Activated naive CD4-positive, alpha-beta T cell treated with anti-CD3 and anti-CD28 coated beads for 36 hours (primary cell): ENCODE measurements around the gene ITPR2. TPM values are rescaled to one million over a fixed set of nuclear protein-coding genes. Genes with fewer than 3 reads are reported as not detected.

Experiments used
- CTCF ChIA-PET: fragments of 350-600 bp; sonication (Branson Sonifier 250); formaldehyde crosslinking; loops from one replicate; lab custom pipeline; 2021; ENCODE audit warnings: antibody characterized with exemption; lab: Charles Lee
- DNase-seq: peaks from one replicate; pipeline ENCODE4 v3.0.0-alpha.2; 2020
- H3K27ac Mint-ChIP-seq: one replicate; pipeline ENCODE4 v1.8.0; 2021; ENCODE audit warnings: mild to moderate bottlenecking, mixed read lengths
- H3K27me3 Mint-ChIP-seq: one replicate; pipeline ENCODE4 v1.8.0; 2021; ENCODE audit warnings: low read depth, mixed read lengths
- H3K36me3 Mint-ChIP-seq: one replicate; pipeline ENCODE4 v1.8.0; 2021; ENCODE audit warnings: low read depth, mixed read lengths
- H3K4me1 Mint-ChIP-seq: one replicate; pipeline ENCODE4 v1.8.0; 2021; ENCODE audit warnings: low read depth, mixed read lengths
- H3K4me3 Mint-ChIP-seq: one replicate; pipeline ENCODE4 v1.8.0; 2021; ENCODE audit warnings: mild to moderate bottlenecking, moderate library complexity, mixed read lengths
- H3K9me3 Mint-ChIP-seq: one replicate; pipeline ENCODE4 v1.8.0; 2021; ENCODE audit warnings: mixed read lengths
- intact Hi-C: fragments of 100-400 bp; cut with micrococcal nuclease; formaldehyde crosslinking; loops from one replicate; pipeline ENCODE4 v1.15.1; 2023
- total RNA-seq, 2 experiments: library from RNA; stranded (reverse); gene quantifications; one replicate each; pipeline ENCODE4 v1.2.3, GENCODE V29; 2021

The ITPR2 gene
- total RNA-seq, 2 experiments from 2014 or later: 24.4 to 24.5 TPM

GRCh38 chr12:26713885-26714383 is 119.1 kb downstream of the ITPR2 start:
- Mint-ChIP-seq H3K4me1 (no peaks in the 10 kb centered on the region), H3K27ac (no peak overlapping the region), H3K9me3 (no peaks in the 10 kb centered on the region), H3K27me3 (no peaks in the 10 kb centered on the region), H3K4me3 (no peak overlapping the region), H3K36me3 (peaks cover 13% of the 10 kb centered on the region)
- intact Hi-C loops: no loop called here
- CTCF ChIA-PET: no interaction called here
- DNase-seq: no peak

GRCh38 chr12:26712892-26713291 is 120.1 kb downstream of the ITPR2 start:
- Mint-ChIP-seq H3K9me3 (no peaks in the 10 kb centered on the region), H3K36me3 (peaks cover 22% of the 10 kb centered on the region), H3K27me3 (no peaks in the 10 kb centered on the region), H3K4me1 (no peaks in the 10 kb centered on the region), H3K27ac (no peak overlapping the region), H3K4me3 (no peak overlapping the region)
- intact Hi-C loops: no loop called here
- CTCF ChIA-PET: no interaction called here
- no peak for DNase-seq

- Mint-ChIP-seq H3K4me1 (no peaks in the 10 kb centered on the region), H3K27me3 (no peaks in the 10 kb centered on the region), H3K36me3 (peaks cover 22% of the 10 kb centered on the region), H3K4me3 (no peak overlapping the region), H3K27ac (no peak overlapping the region), H3K9me3 (no peaks in the 10 kb centered on the region)
- CTCF ChIA-PET: interaction anchor here (1.5 kb wide), 1 partner anchor 10 kb away, joined by 7 read pairs; no protein-coding TSS in a partner anchor
- intact Hi-C loops: no loop called here
- DNase-seq: no peak
These were observed 121.4 kb downstream of the ITPR2 start for GRCh38 chr12:26711569-26711968.

GRCh38 chr12:26711072-26711471 is 121.9 kb downstream of the ITPR2 start:
- H3K27ac Mint-ChIP-seq: no peak overlapping the region
- DNase-seq: no peak
- no peaks in the 10 kb centered on the region for H3K4me1 Mint-ChIP-seq
- H3K4me3 Mint-ChIP-seq: no peak overlapping the region
- no peaks in the 10 kb centered on the region for H3K9me3 Mint-ChIP-seq
- CTCF ChIA-PET: interaction anchor here (1.5 kb wide), 1 partner anchor 9 kb away, joined by 7 read pairs; no protein-coding TSS in a partner anchor
- peaks cover 21% of the 10 kb centered on the region for H3K36me3 Mint-ChIP-seq
- intact Hi-C loops: no loop called here
- no peaks in the 10 kb centered on the region for H3K27me3 Mint-ChIP-seq

GRCh38 chr12:26705851-26706250 is 127.1 kb downstream of the ITPR2 start:
- Mint-ChIP-seq H3K27me3 (no peaks in the 10 kb centered on the region), H3K4me1 (no peaks in the 10 kb centered on the region), H3K9me3 (no peaks in the 10 kb centered on the region), H3K4me3 (no peak overlapping the region), H3K27ac (no peak overlapping the region), H3K36me3 (peaks cover 12% of the 10 kb centered on the region)
- intact Hi-C loops: no loop called here
- DNase-seq: no peak
- CTCF ChIA-PET: interaction anchor here (0.7 kb wide), 1 partner anchor 127 kb away, joined by 3 read pairs; the partner anchor contains the start of gene ITPR2

- DNase-seq: no peak
- Mint-ChIP-seq H3K4me1 (no peaks in the 10 kb centered on the region), H3K4me3 (no peak overlapping the region), H3K9me3 (no peaks in the 10 kb centered on the region), H3K36me3 (peaks cover 13% of the 10 kb centered on the region), H3K27me3 (no peaks in the 10 kb centered on the region), H3K27ac (no peak overlapping the region)
- intact Hi-C loops: loop anchor here (5.0 kb wide), 1 partner anchor 1268 kb away; no protein-coding TSS in a partner anchor
- CTCF ChIA-PET: no interaction called here
These were observed 128.1 kb downstream of the ITPR2 start for GRCh38 chr12:26704684-26705460.

GRCh38 chr12:26704214-26704613 is 128.8 kb downstream of the ITPR2 start:
- no peaks in the 10 kb centered on the region for H3K9me3 Mint-ChIP-seq
- H3K27ac Mint-ChIP-seq: no peak overlapping the region
- no peak overlapping the region for H3K4me3 Mint-ChIP-seq
- no peaks in the 10 kb centered on the region for H3K4me1 Mint-ChIP-seq
- DNase-seq: no peak
- CTCF ChIA-PET: no interaction called here
- H3K36me3 Mint-ChIP-seq: peaks cover 13% of the 10 kb centered on the region
- intact Hi-C loops: loop anchor here (5.0 kb wide), 1 partner anchor 1267 kb away; no protein-coding TSS in a partner anchor
- no peaks in the 10 kb centered on the region for H3K27me3 Mint-ChIP-seq

- Mint-ChIP-seq H3K36me3 (peaks cover 7% of the 10 kb centered on the region), H3K27me3 (no peaks in the 10 kb centered on the region), H3K9me3 (no peaks in the 10 kb centered on the region), H3K4me3 (no peak overlapping the region), H3K4me1 (no peaks in the 10 kb centered on the region), H3K27ac (no peak overlapping the region)
- no peak for DNase-seq
- intact Hi-C loops: loop anchor here (2.0 to 5.0 kb wide), 2 partner anchors 268 to 1265 kb away; no protein-coding TSS in a partner anchor
- CTCF ChIA-PET: interaction anchor here (0.6 kb wide), 2 partner anchors 162 to 325 kb away, joined by 3 to 6 read pairs; no protein-coding TSS in a partner anchor
These were observed 130.3 kb downstream of the ITPR2 start for GRCh38 chr12:26702741-26703140.

GRCh38 chr12:26701604-26702215 is 131.3 kb downstream of the ITPR2 start:
- Mint-ChIP-seq H3K9me3 (no peaks in the 10 kb centered on the region), H3K4me3 (no peak overlapping the region)
- DNase-seq: no peak

GRCh38 chr12:26700430-26700829 is 132.6 kb downstream of the ITPR2 start:
- CTCF ChIA-PET: interaction anchor here (0.6 to 1.8 kb wide), 5 partner anchors 8 to 286 kb away, joined by 3 to 8 read pairs (median 4); no protein-coding TSS in a partner anchor
- H3K27ac Mint-ChIP-seq: no peak overlapping the region

More at GRCh38 chr12:26701604-26702215, 131.3 kb downstream of the ITPR2 start:
- intact Hi-C loops: loop anchor here (1.0 to 5.0 kb wide), 4 partner anchors 267 to 1264 kb away; no protein-coding TSS in a partner anchor
- Mint-ChIP-seq H3K27ac (no peak overlapping the region), H3K27me3 (no peaks in the 10 kb centered on the region), H3K36me3 (peaks cover 13% of the 10 kb centered on the region), H3K4me1 (no peaks in the 10 kb centered on the region)
- CTCF ChIA-PET: interaction anchor here (0.5 to 1.8 kb wide), 19 partner anchors 9 to 1471 kb away, joined by 3 to 8 read pairs (median 4); no protein-coding TSS in a partner anchor

GRCh38 chr12:26699237-26699636 is 133.8 kb downstream of the ITPR2 start:
- H3K27me3 Mint-ChIP-seq: no peaks in the 10 kb centered on the region
- intact Hi-C loops: no loop called here
- DNase-seq: no peak
- no peaks in the 10 kb centered on the region for H3K4me1 Mint-ChIP-seq
- CTCF ChIA-PET: no interaction called here
- H3K36me3 Mint-ChIP-seq: peaks cover 26% of the 10 kb centered on the region
- H3K9me3 Mint-ChIP-seq: no peaks in the 10 kb centered on the region
- H3K27ac Mint-ChIP-seq: no peak overlapping the region
- H3K4me3 Mint-ChIP-seq: no peak overlapping the region

More at GRCh38 chr12:26700430-26700829, 132.6 kb downstream of the ITPR2 start:
- Mint-ChIP-seq H3K9me3 (no peaks in the 10 kb centered on the region), H3K4me3 (no peak overlapping the region), H3K36me3 (peaks cover 23% of the 10 kb centered on the region), H3K4me1 (no peaks in the 10 kb centered on the region), H3K27me3 (no peaks in the 10 kb centered on the region)
- intact Hi-C loops: loop anchor here (5.0 kb wide), 1 partner anchor 1263 kb away; no protein-coding TSS in a partner anchor
- no peak for DNase-seq

- CTCF ChIA-PET: interaction anchor here (0.6 kb wide), 1 partner anchor 703 kb away, joined by 3 read pairs; no protein-coding TSS in a partner anchor
- intact Hi-C loops: no loop called here
- Mint-ChIP-seq H3K27ac (no peak overlapping the region), H3K4me3 (no peak overlapping the region), H3K27me3 (no peaks in the 10 kb centered on the region), H3K9me3 (no peaks in the 10 kb centered on the region), H3K4me1 (no peaks in the 10 kb centered on the region), H3K36me3 (peaks cover 26% of the 10 kb centered on the region)
- DNase-seq: no peak
These were observed 134.8 kb downstream of the ITPR2 start for GRCh38 chr12:26698186-26698585.
